ENCODE measurements around the gene VPS13D.

GRCh38 chr1:12472156-12472797, 242.4 kb downstream of the VPS13D start:
- no peak for TF ChIP-seq MAX (IDR thresholded peaks at IDR 0.05)
- TF ChIP-seq CREB1 (IDR thresholded peaks at IDR 0.05; ENCODE audit: low read depth): no peak
- TF ChIP-seq TCF12 (IDR thresholded peaks at IDR 0.05; ENCODE audit: low read depth): no peak
